B cell (primary cell): ENCODE data around the gene RSPRY1.

Experiments
- CTCF ChIP-seq: fragments of 200-600 bp; IDR thresholded peaks from one replicate; pipeline ENCODE4 v1.8.0; 2022; ENCODE audit warnings: antibody characterized with exemption, mild to moderate bottlenecking
- EZH2 ChIP-seq: IDR thresholded peaks from 2 replicates; pipeline ENCODE4 v1.6.1; 2012; ENCODE audit warnings: borderline replicate concordance, low read depth, mild to moderate bottlenecking, moderate library complexity, low read length; ENCODE audit not compliant: insufficient read depth, poor library complexity, severe bottlenecking

- TF ChIP-seq CTCF, result no peak
- TF ChIP-seq EZH2, result no peak
Observed at GRCh38 chr16:57185446-57185944, 634 bp upstream of the RSPRY1 start.
